GM12892 (cell line): Measurements from ENCODE around the gene MYO3A.

Source experiments
- POLR2A ChIP-seq: IDR thresholded peaks from 2 replicates; pipeline ENCODE4 v1.6.1; 2011; ENCODE audit warnings: low read depth, low read length, control low read depth
- POLR2AphosphoS5 ChIP-seq: IDR thresholded peaks from 2 replicates; pipeline ENCODE4 v1.6.1; 2011; ENCODE audit warnings: low read depth, low read length, control low read depth

- TF ChIP-seq POLR2A (no peak), POLR2AphosphoS5 (no peak)
These were observed 37.6 kb upstream of the MYO3A start for GRCh38 chr10:25896421-25896820.
